Spleen (tissue), 7 donors: Measurements from ENCODE around the gene KCNJ14.

Experiments
- CTCF ChIP-seq, 11 experiments: fragments of 200-600 bp in 7 of 11; fragments of 450-650 bp in 4 of 11; sonication (generic) in 4 of 11; IDR thresholded peaks in 8 of 11; conservative IDR thresholded peaks in 3 of 11; 1 replicate in 7 of 11; 2 replicates in 4 of 11; pipeline versions ENCODE4 v1.4.0 to v1.8.0; 2016 to 2021; ENCODE audit warnings: antibody characterized with exemption in 11 of 11, inconsistent platforms in 4 of 11, mild to moderate bottlenecking in 1 of 11
- POLR2A ChIP-seq, 3 donors: fragments of 450-650 bp; IDR thresholded peaks; one replicate each; pipeline ENCODE4 v1.5.1; 2017; ENCODE audit warnings: antibody characterized with exemption in 3 of 3, mild to moderate bottlenecking in 1 of 3
- POLR2AphosphoS5 ChIP-seq, 3 donors: sonication (generic); formaldehyde crosslinking; IDR thresholded peaks; one replicate each; pipeline ENCODE4 v1.5.1; 2017; ENCODE audit warnings: antibody characterized with exemption in 3 of 3
- donor health status: DM: no; HTN: no; CAD: no; lungs with moderate emphysema.
- donor health status: DM: no; HTN: no; CAD: no.
- donor health status: DM: no; HTN: no; CAD: no.

DNA sequence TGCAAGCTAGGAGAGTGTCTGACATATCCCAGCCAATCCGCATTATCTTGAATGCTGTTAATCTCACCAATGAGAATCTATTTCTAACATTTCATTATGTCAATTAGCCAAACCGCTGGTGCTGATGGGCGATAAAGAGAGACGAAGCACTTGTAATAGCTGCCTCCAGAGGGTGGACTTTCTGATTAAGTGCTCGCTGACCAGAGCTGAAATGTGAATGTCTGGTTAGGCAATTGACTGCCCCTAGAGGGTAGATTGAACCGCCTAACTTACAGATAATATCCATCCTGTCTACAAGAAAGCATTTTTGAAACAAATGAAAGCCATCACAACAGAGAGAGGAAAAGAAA lies 10.1 kb upstream of the KCNJ14 start:
- TF ChIP-seq CTCF (IDR thresholded peaks at IDR 0.05 in 8 of 11, conservative IDR thresholded peaks at IDR 0.05 in 3 of 11) (peak in 9 of 11 experiments; percentile 15 to 59 (median 37)), POLR2A (IDR thresholded peaks at IDR 0.05) (no peak), POLR2AphosphoS5 (IDR thresholded peaks at IDR 0.05) (no peak)
